Measurements from ENCODE around the gene PPM1D. TPM values are rescaled to one million over a fixed set of nuclear protein-coding genes. Genes with fewer than 3 reads are reported as not detected.

The PPM1D gene
- total and polyA plus RNA-seq, 2 of the 13 experiments (the other 11 are each of a cell fraction or from before 2014, with no cell fraction given), result 8.0 to 26.2 TPM

DNA sequence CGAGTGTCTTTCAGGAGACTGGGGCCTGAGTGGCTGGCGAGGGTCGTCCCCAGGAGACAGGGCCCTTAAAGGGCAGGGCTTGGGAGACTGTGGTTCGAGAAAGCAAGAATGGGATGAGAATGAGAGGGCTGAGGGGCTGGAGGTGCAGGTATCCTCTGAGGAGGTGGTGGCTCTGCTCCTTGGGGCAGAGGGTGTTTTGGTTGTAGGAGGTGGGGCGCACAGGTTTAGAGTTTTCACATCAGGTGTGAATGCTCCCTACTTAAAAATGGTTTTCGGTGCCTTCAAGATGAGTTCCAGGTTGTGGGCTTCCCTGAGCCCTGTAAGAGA is 78.1 kb downstream of the PPM1D start (continued):
- TF ChIP-seq ZNF446 (CRISPR knock-in tag; IDR thresholded peaks at IDR 0.05), result no peak
- TF ChIP-seq ZNF24 (IDR thresholded peaks at IDR 0.05), result no peak
- TF ChIP-seq POLR2AphosphoS2 (IDR thresholded peaks at IDR 0.05; ENCODE audit: low read depth, low read length), result no peak
- no peak for TF ChIP-seq NCOA5 (CRISPR knock-in tag; IDR thresholded peaks at IDR 0.05)
- TF ChIP-seq RFX1 (IDR thresholded peaks at IDR 0.05), result no peak
- peak; percentile 20; the same call in 1 of the 2 replicates for TF ChIP-seq ZNF510 (CRISPR knock-in tag; IDR thresholded peaks at IDR 0.05; ENCODE audit: low read depth)
- TF ChIP-seq DNMT3B (CRISPR knock-in tag; conservative IDR thresholded peaks at IDR 0.05), result no peak
- no peak for TF ChIP-seq ZNF253 (CRISPR knock-in tag; IDR thresholded peaks at IDR 0.05; ENCODE audit: borderline replicate concordance)
- TF ChIP-seq, protein P1, sequence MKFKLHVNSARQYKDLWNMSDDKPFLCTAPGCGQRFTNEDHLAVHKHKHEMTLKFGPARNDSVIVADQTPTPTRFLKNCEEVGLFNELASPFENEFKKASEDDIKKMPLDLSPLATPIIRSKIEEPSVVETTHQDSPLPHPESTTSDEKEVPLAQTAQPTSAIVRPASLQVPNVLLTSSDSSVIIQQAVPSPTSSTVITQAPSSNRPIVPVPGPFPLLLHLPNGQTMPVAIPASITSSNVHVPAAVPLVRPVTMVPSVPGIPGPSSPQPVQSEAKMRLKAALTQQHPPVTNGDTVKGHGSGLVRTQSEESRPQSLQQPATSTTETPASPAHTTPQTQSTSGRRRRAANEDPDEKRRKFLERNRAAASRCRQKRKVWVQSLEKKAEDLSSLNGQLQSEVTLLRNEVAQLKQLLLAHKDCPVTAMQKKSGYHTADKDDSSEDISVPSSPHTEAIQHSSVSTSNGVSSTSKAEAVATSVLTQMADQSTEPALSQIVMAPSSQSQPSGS (CRISPR knock-in tag; IDR thresholded peaks at IDR 0.05), result no peak
- TF ChIP-seq RFX5 (IDR thresholded peaks at IDR 0.05; ENCODE audit: low read depth, low read length), result no peak
- no peak; the same call in 1 of the 2 replicates for TF ChIP-seq ZFX (CRISPR knock-in tag; IDR thresholded peaks at IDR 0.05; ENCODE audit: low read depth)
- TF ChIP-seq SAFB2 (CRISPR knock-in tag; IDR thresholded peaks at IDR 0.05; ENCODE audit: borderline replicate concordance, low read depth), result no peak
- no peak; the same call in 1 of the 2 replicates for TF ChIP-seq GATAD2A (CRISPR knock-in tag; IDR thresholded peaks at IDR 0.05)
- TF ChIP-seq TAF1 (CRISPR knock-in tag; IDR thresholded peaks at IDR 0.05), result no peak; the same call in 1 of the 2 replicates
- 0 out of 2 replicates have a peak, but pooled peaks have one; percentile 48 for TF ChIP-seq CCDC6 (CRISPR knock-in tag; IDR thresholded peaks at IDR 0.05)
- no peak for TF ChIP-seq ZNF775 (CRISPR knock-in tag; IDR thresholded peaks at IDR 0.05; ENCODE audit: borderline replicate concordance)
- no peak for TF ChIP-seq PRMT3 (CRISPR knock-in tag; IDR thresholded peaks at IDR 0.05; ENCODE audit: borderline replicate concordance, low read depth)
- TF ChIP-seq CENPT (CRISPR knock-in tag; IDR thresholded peaks at IDR 0.05; ENCODE audit: low read depth), result no peak
- no peak for TF ChIP-seq ZNF362 (CRISPR knock-in tag; IDR thresholded peaks at IDR 0.05; ENCODE audit: borderline replicate concordance)
- TF ChIP-seq, protein P2, sequence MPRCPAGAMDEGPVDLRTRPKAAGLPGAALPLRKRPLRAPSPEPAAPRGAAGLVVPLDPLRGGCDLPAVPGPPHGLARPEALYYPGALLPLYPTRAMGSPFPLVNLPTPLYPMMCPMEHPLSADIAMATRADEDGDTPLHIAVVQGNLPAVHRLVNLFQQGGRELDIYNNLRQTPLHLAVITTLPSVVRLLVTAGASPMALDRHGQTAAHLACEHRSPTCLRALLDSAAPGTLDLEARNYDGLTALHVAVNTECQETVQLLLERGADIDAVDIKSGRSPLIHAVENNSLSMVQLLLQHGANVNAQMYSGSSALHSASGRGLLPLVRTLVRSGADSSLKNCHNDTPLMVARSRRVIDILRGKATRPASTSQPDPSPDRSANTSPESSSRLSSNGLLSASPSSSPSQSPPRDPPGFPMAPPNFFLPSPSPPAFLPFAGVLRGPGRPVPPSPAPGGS (CRISPR knock-in tag; IDR thresholded peaks at IDR 0.05), result no peak
- TF ChIP-seq ARID2 (CRISPR knock-in tag; IDR thresholded peaks at IDR 0.05; ENCODE audit: borderline replicate concordance), result no peak
- TF ChIP-seq SKIL (CRISPR knock-in tag; IDR thresholded peaks at IDR 0.05; ENCODE audit: borderline replicate concordance), result no peak
- TF ChIP-seq THAP8 (CRISPR knock-in tag; IDR thresholded peaks at IDR 0.05; ENCODE audit: borderline replicate concordance), result no peak
- TF ChIP-seq MED13 (CRISPR knock-in tag; IDR thresholded peaks at IDR 0.05), result no peak
- TF ChIP-seq ATF7-NPFF (CRISPR knock-in tag; IDR thresholded peaks at IDR 0.05; ENCODE audit: low read depth), result no peak
- 0 out of 2 replicates have a peak, but pooled peaks have one; percentile 5 for TF ChIP-seq MEIS1 (CRISPR knock-in tag; IDR thresholded peaks at IDR 0.05; ENCODE audit: borderline replicate concordance)

Measured in HepG2 (cell line).